ENCODE data around the gene ST6GALNAC4. TPM values are rescaled to one million over a fixed set of nuclear protein-coding genes. Genes with fewer than 3 reads are reported as not detected.

Gene ST6GALNAC4
- total RNA-seq, 1 experiment from 2014 or later = 13.2 TPM

DNA sequence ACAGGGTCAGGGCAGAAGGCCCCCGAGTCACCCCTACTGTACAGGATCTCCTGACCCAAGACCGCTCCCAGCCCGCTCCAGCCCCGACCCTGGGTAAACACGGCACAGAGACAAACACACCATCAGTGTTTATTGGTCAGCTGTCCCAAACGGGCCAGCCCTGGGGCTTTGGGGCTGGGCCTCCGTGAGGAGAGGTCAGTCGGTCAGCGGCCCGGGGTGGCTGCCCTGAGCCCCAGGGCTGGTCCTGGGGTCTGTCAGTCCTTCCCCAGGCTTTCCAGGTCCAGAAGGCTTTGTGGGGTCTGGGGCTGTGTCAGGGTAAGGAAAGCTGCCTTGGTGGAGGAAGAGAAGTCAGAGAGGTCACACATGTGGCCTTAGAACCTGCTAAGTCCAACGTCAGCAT is 18.1 kb upstream of the ST6GALNAC4 start:
- peaks cover 15% of the 10 kb centered on the region for H3K4me1 Mint-ChIP-seq (ENCODE audit: low read depth, unreplicated experiment)
- H3K9me3 Mint-ChIP-seq (ENCODE audit: unreplicated experiment) = no peaks in the 10 kb centered on the region
- TF ChIP-seq, protein P1, sequence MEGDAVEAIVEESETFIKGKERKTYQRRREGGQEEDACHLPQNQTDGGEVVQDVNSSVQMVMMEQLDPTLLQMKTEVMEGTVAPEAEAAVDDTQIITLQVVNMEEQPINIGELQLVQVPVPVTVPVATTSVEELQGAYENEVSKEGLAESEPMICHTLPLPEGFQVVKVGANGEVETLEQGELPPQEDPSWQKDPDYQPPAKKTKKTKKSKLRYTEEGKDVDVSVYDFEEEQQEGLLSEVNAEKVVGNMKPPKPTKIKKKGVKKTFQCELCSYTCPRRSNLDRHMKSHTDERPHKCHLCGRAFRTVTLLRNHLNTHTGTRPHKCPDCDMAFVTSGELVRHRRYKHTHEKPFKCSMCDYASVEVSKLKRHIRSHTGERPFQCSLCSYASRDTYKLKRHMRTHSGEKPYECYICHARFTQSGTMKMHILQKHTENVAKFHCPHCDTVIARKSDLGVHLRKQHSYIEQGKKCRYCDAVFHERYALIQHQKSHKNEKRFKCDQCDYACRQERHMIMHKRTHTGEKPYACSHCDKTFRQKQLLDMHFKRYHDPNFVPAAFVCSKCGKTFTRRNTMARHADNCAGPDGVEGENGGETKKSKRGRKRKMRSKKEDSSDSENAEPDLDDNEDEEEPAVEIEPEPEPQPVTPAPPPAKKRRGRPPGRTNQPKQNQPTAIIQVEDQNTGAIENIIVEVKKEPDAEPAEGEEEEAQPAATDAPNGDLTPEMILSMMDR (IDR thresholded peaks at IDR 0.05; ENCODE audit: insufficient read depth in 1 of 2, low read depth in 1 of 2, low read length in 1 of 2, severe bottlenecking in 1 of 2, unreplicated experiment in 1 of 2) = no peak
- CTCF ChIA-PET = no interaction called here
- no peaks in the 10 kb centered on the region for H3K36me3 ChIP-seq (ENCODE audit: control insufficient read depth, insufficient read depth, low read length)
- BruUV-seq (replicated peaks) = no TSS peak
- H3K4me3 ChIP-seq (ENCODE audit: low read depth, low read length) = no peak overlapping the region
- POLR2A ChIA-PET = interaction anchor here (0.6 kb wide), 2 partner anchors 256 to 383 kb away, joined by 3 to 4 read pairs; partner anchors contain the start of gene CIZ1
- H3K4me3 Mint-ChIP-seq (ENCODE audit: unreplicated experiment) = no peak overlapping the region
- H3K27me3 Mint-ChIP-seq (ENCODE audit: insufficient read depth, unreplicated experiment) = no peaks in the 10 kb centered on the region
- intact Hi-C loops (cut with micrococcal nuclease; ENCODE audit: unreplicated experiment) = no loop called here
- H3K27me3 ChIP-seq (replicated peaks; ENCODE audit: control insufficient read depth, insufficient read depth, low read length) = no peaks in the 10 kb centered on the region
- peaks cover 81% of the 10 kb centered on the region for H3K36me3 Mint-ChIP-seq (ENCODE audit: insufficient read depth, unreplicated experiment)
- no peaks in the 10 kb centered on the region for H3K9me3 ChIP-seq
- H3K4me1 ChIP-seq = peaks cover 20% of the 10 kb centered on the region
- H3K27ac Mint-ChIP-seq (ENCODE audit: unreplicated experiment) = no peak overlapping the region
- no peak for DNase-seq

DNA sequence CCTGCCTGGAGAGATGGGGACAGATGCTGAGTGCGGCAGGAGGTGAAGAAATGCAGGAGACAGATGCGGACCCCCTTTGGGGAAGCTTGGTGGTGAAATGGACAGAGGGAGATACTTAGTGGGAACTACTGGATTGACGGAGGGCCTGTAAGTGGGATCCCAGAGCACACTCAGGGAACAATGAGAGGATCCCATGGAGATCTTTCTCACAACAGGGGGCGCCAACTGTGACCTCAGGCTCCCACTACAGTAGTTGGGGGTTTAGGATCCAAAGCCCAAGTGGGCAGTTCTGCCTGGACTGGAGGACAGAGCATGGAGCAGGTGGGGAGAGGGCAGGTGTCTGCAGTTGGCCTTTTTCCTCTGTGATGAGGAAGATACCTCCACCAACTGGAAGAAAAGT is 17.4 kb upstream of the ST6GALNAC4 start:
- no peaks in the 10 kb centered on the region for H3K9me3 ChIP-seq
- no peaks in the 10 kb centered on the region for H3K9me3 Mint-ChIP-seq (ENCODE audit: unreplicated experiment)
- H3K36me3 Mint-ChIP-seq (ENCODE audit: insufficient read depth, unreplicated experiment) = peaks cover 84% of the 10 kb centered on the region
- no peaks in the 10 kb centered on the region for H3K27me3 Mint-ChIP-seq (ENCODE audit: insufficient read depth, unreplicated experiment)
- CTCF ChIA-PET = no interaction called here
- TF ChIP-seq, protein P1 (IDR thresholded peaks at IDR 0.05; ENCODE audit: insufficient read depth in 1 of 2, low read depth in 1 of 2, low read length in 1 of 2, severe bottlenecking in 1 of 2, unreplicated experiment in 1 of 2) = no peak
- DNase-seq = no peak
- H3K4me1 Mint-ChIP-seq (ENCODE audit: low read depth, unreplicated experiment) = peaks cover 15% of the 10 kb centered on the region
- H3K4me1 ChIP-seq = peaks cover 22% of the 10 kb centered on the region
- H3K27me3 ChIP-seq (replicated peaks; ENCODE audit: control insufficient read depth, insufficient read depth, low read length) = no peaks in the 10 kb centered on the region
- H3K4me3 Mint-ChIP-seq (ENCODE audit: unreplicated experiment) = no peak overlapping the region
- BruUV-seq (replicated peaks) = no TSS peak
- no peak overlapping the region for H3K4me3 ChIP-seq (ENCODE audit: low read depth, low read length)
- no peaks in the 10 kb centered on the region for H3K36me3 ChIP-seq (ENCODE audit: control insufficient read depth, insufficient read depth, low read length)
- intact Hi-C loops (cut with micrococcal nuclease; ENCODE audit: unreplicated experiment) = no loop called here
- no peak overlapping the region for H3K27ac Mint-ChIP-seq (ENCODE audit: unreplicated experiment)
- POLR2A ChIA-PET = interaction anchor here (0.6 kb wide), 1 partner anchor 383 kb away, joined by 3 read pairs; no protein-coding TSS in a partner anchor

DNA sequence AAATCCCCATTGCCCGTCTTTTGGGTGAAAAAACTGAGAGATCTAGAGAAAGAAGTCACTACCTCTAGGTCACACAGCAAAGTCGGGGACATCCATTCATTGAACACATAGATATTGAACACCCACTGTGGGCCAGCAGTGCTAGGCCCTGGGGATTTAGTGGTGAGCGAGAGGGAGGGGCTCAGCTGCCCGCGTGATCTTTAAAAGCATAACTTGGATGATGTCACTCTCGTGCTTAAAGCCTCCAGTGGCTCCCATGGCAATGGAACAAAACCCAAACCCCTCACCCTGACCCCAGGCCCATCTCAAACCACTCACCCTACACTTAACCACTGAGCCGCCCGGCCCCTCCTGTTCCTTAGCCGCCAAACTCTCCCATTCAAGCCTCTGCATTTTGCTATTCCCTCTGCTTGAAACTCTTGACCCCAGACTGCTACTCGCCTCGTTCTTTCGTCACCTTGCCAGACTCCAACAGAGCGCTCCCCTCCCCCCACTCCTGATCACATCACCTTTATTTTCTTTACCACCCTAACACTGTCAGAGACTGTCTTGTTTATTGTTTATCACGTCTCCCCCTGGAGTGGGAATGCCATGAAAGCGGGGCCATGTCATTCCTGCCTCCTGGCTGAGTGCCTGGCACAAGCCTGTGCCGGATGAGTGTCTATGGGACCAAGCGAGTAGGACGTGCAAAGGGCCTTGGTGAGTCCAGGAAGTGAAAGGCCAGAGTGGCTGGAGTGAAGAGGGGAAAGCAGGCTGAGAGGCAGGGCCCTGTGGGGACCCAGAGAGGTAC is 14.4 kb upstream of the ST6GALNAC4 start:
- Mint-ChIP-seq H3K4me1 (ENCODE audit: low read depth, unreplicated experiment) (peaks cover 12% of the 10 kb centered on the region), H3K27ac (ENCODE audit: unreplicated experiment) (peak overlapping the region; percentile 87), H3K9me3 (ENCODE audit: unreplicated experiment) (no peaks in the 10 kb centered on the region), H3K27me3 (ENCODE audit: insufficient read depth, unreplicated experiment) (no peaks in the 10 kb centered on the region), H3K36me3 (ENCODE audit: insufficient read depth, unreplicated experiment) (peaks cover 63% of the 10 kb centered on the region), H3K4me3 (ENCODE audit: unreplicated experiment) (peak overlapping the region; percentile 69)
- ChIA-PET CTCF (interaction anchor here (1.9 kb wide), 1 partner anchor 10 kb away, joined by 11 read pairs; no protein-coding TSS in a partner anchor), POLR2A (no interaction called here)
- TF ChIP-seq, protein P1 (IDR thresholded peaks at IDR 0.05; ENCODE audit: insufficient read depth in 1 of 2, low read depth in 1 of 2, low read length in 1 of 2, severe bottlenecking in 1 of 2, unreplicated experiment in 1 of 2) = no peak
- no peaks in the 10 kb centered on the region for H3K27me3 ChIP-seq (replicated peaks; ENCODE audit: control insufficient read depth, insufficient read depth, low read length)
- H3K4me3 ChIP-seq (ENCODE audit: low read depth, low read length) = peak overlapping the region; percentile 67
- peaks cover 18% of the 10 kb centered on the region for H3K4me1 ChIP-seq
- BruUV-seq (replicated peaks) = TSS peak; percentile 49
- DNase-seq = peak; percentile 61 to 64
- intact Hi-C loops (cut with micrococcal nuclease; ENCODE audit: unreplicated experiment) = no loop called here
- H3K36me3 ChIP-seq (ENCODE audit: control insufficient read depth, insufficient read depth, low read length) = no peaks in the 10 kb centered on the region
- H3K9me3 ChIP-seq = no peaks in the 10 kb centered on the region

All from Caco-2 (cell line).